Ramos (cell line): ENCODE data around the gene PTMS.

Experiments
- in situ Hi-C: fragments of 300-500 bp; cut with MboI; formaldehyde crosslinking; loops from one replicate; pipeline ENCODE4 v1.14.3; 2022; ENCODE audit warnings: low sequenced_read_pairs; ENCODE audit not compliant: unreplicated experiment

The PTMS gene

GRCh38 chr12:6751767-6752166 is 14.4 kb upstream of the PTMS start:
- in situ Hi-C loops = loop anchor here (5.0 kb wide), 1 partner anchor 71 kb away; the partner anchor contains the start of gene GPR162

- in situ Hi-C loops = loop anchor here (5.0 kb wide), 1 partner anchor 70 kb away; the partner anchor contains the start of gene GPR162
These were observed 13.8 kb upstream of the PTMS start for GRCh38 chr12:6752167-6752920.

- in situ Hi-C loops = loop anchor here (5.0 kb wide), 1 partner anchor 69 kb away; the partner anchor contains the start of gene GPR162
These were observed 13.0 kb upstream of the PTMS start, which contains the start of gene MLF2 for GRCh38 chr12:6752921-6753771. TSS of gene MLF2 (minus strand) at chr12:6753141. CDS start at chr12:6752334, 807 bp downstream.

GRCh38 chr12:6753772-6754356 is 12.3 kb upstream of the PTMS start:
- in situ Hi-C loops = loop anchor here (5.0 kb wide), 1 partner anchor 68 kb away; the partner anchor contains the start of gene GPR162

GRCh38 chr12:6754411-6754810 is 11.8 kb upstream of the PTMS start:
- in situ Hi-C loops = loop anchor here (5.0 kb wide), 1 partner anchor 68 kb away; the partner anchor contains the start of gene GPR162

- in situ Hi-C loops = no loop called here
These were observed 9.0 kb upstream of the PTMS start for GRCh38 chr12:6757028-6757690.

- in situ Hi-C loops = no loop called here
These were observed 7.6 kb upstream of the PTMS start for GRCh38 chr12:6758506-6759095.

GRCh38 chr12:6759741-6760140 is 6.4 kb upstream of the PTMS start:
- in situ Hi-C loops = no loop called here

- in situ Hi-C loops = no loop called here
These were observed 2.8 kb upstream of the PTMS start for GRCh38 chr12:6763380-6763779.

- in situ Hi-C loops = no loop called here
These were observed 1.9 kb upstream of the PTMS start for GRCh38 chr12:6764011-6764828.

GRCh38 chr12:6765048-6765633 is 1.0 kb upstream of the PTMS start:
- in situ Hi-C loops = no loop called here

GRCh38 chr12:6766651-6767349 is 637 bp downstream of the PTMS start:
- in situ Hi-C loops = no loop called here

GRCh38 chr12:6767353-6768319 is 1.5 kb downstream of the PTMS start:
- in situ Hi-C loops = no loop called here

GRCh38 chr12:6768437-6768914 is 2.3 kb downstream of the PTMS start:
- in situ Hi-C loops = no loop called here

- in situ Hi-C loops = no loop called here
These were observed 2.8 kb downstream of the PTMS start for GRCh38 chr12:6768990-6769389.

GRCh38 chr12:6769666-6770065 is 3.5 kb downstream of the PTMS start:
- in situ Hi-C loops = no loop called here

- in situ Hi-C loops = no loop called here
These were observed 3.9 kb downstream of the PTMS start for GRCh38 chr12:6770094-6770493.
